AML-193 (cell line): ENCODE measurements around the gene NOP58.
"Not testable (repeated sequence)": the region's sequence is repeated elsewhere in the genome, so short reads cannot be mapped to it uniquely, and the experiment has no call there.

Source experiments
- DNase-seq, 2 experiments: peaks; one replicate each; lab custom pipeline; 2025; lab: John Stamatoyannopoulos, UW

NOP58 gene

GRCh38 chr2:202265467-202266277, at the start of gene NOP58:
NOP58 (plus strand) TSS chr2:202265763; CDS start chr2:202265942, 179 bp downstream.
- peak; percentile 93 to 95 for DNase-seq

GRCh38 chr2:202221873-202222272, 43.7 kb upstream of the NOP58 start:
- no peak for DNase-seq

- DNase-seq, result peak in 1 of 2 experiments; percentile 26
Measured at GRCh38 chr2:202237787-202238233, 27.8 kb upstream of the NOP58 start.

- peak; percentile 68 to 70 for DNase-seq
Measured at GRCh38 chr2:202238234-202239197, 27.0 kb upstream of the NOP58 start, which contains the start of gene SUMO1. SUMO1 (minus strand) TSS chr2:202238597; CDS start chr2:202238451, 146 bp downstream.

- DNase-seq, result not testable (repeated sequence)
Measured at GRCh38 chr2:202247710-202248109, 17.9 kb upstream of the NOP58 start.

- DNase-seq, result no peak
Measured at GRCh38 chr2:202249521-202250253, 15.9 kb upstream of the NOP58 start.

- no peak for DNase-seq
Measured at GRCh38 chr2:202251494-202251893, 14.1 kb upstream of the NOP58 start.

- DNase-seq, result no peak
Measured at GRCh38 chr2:202261531-202261930, 4.0 kb upstream of the NOP58 start.

GRCh38 chr2:202267495-202267894, 1.9 kb downstream of the NOP58 start:
- peak in 1 of 2 experiments; percentile 15 for DNase-seq

- peak; percentile 17 to 63 for DNase-seq
Measured at GRCh38 chr2:202269585-202269984, 4.0 kb downstream of the NOP58 start.

- no peak for DNase-seq
Measured at GRCh38 chr2:202270487-202270886, 4.9 kb downstream of the NOP58 start.

GRCh38 chr2:202276078-202276720, 10.6 kb downstream of the NOP58 start:
- not testable (repeated sequence) for DNase-seq

- DNase-seq, result no peak
Measured at GRCh38 chr2:202278036-202278760, 12.6 kb downstream of the NOP58 start.

GRCh38 chr2:202278944-202279343, 13.4 kb downstream of the NOP58 start:
- peak; percentile 19 to 26 for DNase-seq

- no peak for DNase-seq
Measured at GRCh38 chr2:202286595-202286994, 21.0 kb downstream of the NOP58 start.

- DNase-seq, result no peak
Measured at GRCh38 chr2:202289394-202290204, 24.0 kb downstream of the NOP58 start.

- no peak for DNase-seq
Measured at GRCh38 chr2:202290316-202290715, 24.8 kb downstream of the NOP58 start.

- no peak for DNase-seq
Measured at GRCh38 chr2:202290970-202291369, 25.4 kb downstream of the NOP58 start.

- DNase-seq, result no peak
Measured at GRCh38 chr2:202299712-202300111, 34.1 kb downstream of the NOP58 start.

GRCh38 chr2:202306034-202306433, 40.5 kb downstream of the NOP58 start:
- DNase-seq, result no peak
